ENCODE data around the gene SLC30A5.

The SLC30A5 gene

GRCh38 chr5:69049151-69049550, 44.7 kb upstream of the SLC30A5 start:
- no CpG with 5 or more reads among the region's 1 CpG for WGBS (ENCODE audit: extremely low coverage, insufficient coverage, insufficient read length)
- no peak overlapping the region for H3K4me2 ChIP-seq (ENCODE audit: low read length)

GRCh38 chr5:69049796-69050195, 44.0 kb upstream of the SLC30A5 start:
- Histone ChIP-seq H4K8ac (ENCODE audit: low read depth, low read length) (no peak overlapping the region), H3K79me2 (ENCODE audit: control insufficient read depth, insufficient read depth, low read length, poor library complexity) (no peaks in the 10 kb centered on the region), H3K4me2 (ENCODE audit: low read length) (no peak overlapping the region), H3K27me3 (ENCODE audit: insufficient read depth, low read length) (no peaks in the 10 kb centered on the region), H3K14ac (ENCODE audit: low read length) (no peak overlapping the region), H2AFZ (ENCODE audit: insufficient read depth, low read length, poor library complexity) (no peak overlapping the region), H3K23ac (ENCODE audit: low read length) (no peak overlapping the region), H2AK5ac (ENCODE audit: low read length) (no peak overlapping the region), H3K18ac (ENCODE audit: low read length) (no peak overlapping the region), H3K36me3 (ENCODE audit: control insufficient read depth in 1 of 2, insufficient read depth in 2 of 2, low read length in 2 of 2) (no peaks in the 10 kb centered on the region), H2BK5ac (ENCODE audit: low read depth, low read length, poor library complexity) (no peak overlapping the region), H3K4me3 (ENCODE audit: low read depth, low read length) (no peak overlapping the region), H3K4me1 (ENCODE audit: control insufficient read depth in 1 of 2, insufficient read depth in 2 of 2, low read length in 2 of 2) (peaks cover 0 to 2% of the 10 kb centered on the region in 2 experiments), H3K4ac (ENCODE audit: low read depth, low read length) (no peak overlapping the region), H3K27ac (ENCODE audit: low read depth, low read length) (no peak overlapping the region), H2BK120ac (ENCODE audit: insufficient read depth, low read length, poor library complexity) (no peak overlapping the region), H4K91ac (ENCODE audit: low read depth, low read length) (no peak overlapping the region), H3K9ac (ENCODE audit: low read length) (no peak overlapping the region), H3K9me3 (ENCODE audit: insufficient read depth, low read depth, low read length) (no peaks in the 10 kb centered on the region), H2BK12ac (ENCODE audit: low read length) (no peak overlapping the region), H3K79me1 (ENCODE audit: low read length) (peaks cover 2% of the 10 kb centered on the region), H4K12ac (ENCODE audit: low read depth, low read length) (no peak overlapping the region)
- no CpG with 5 or more reads among the region's 2 CpGs for WGBS (ENCODE audit: extremely low coverage, insufficient coverage, insufficient read length)
- no peak for DNase-seq

More at GRCh38 chr5:69049151-69049550, 44.7 kb upstream of the SLC30A5 start:
- Histone ChIP-seq H3K36me3 (ENCODE audit: control insufficient read depth in 1 of 2, insufficient read depth in 2 of 2, low read length in 2 of 2) (no peaks in the 10 kb centered on the region), H4K8ac (ENCODE audit: low read depth, low read length) (no peak overlapping the region), H3K18ac (ENCODE audit: low read length) (no peak overlapping the region), H3K4ac (ENCODE audit: low read depth, low read length) (no peak overlapping the region), H3K9ac (ENCODE audit: low read length) (no peak overlapping the region), H2BK12ac (ENCODE audit: low read length) (no peak overlapping the region), H2AFZ (ENCODE audit: insufficient read depth, low read length, poor library complexity) (no peak overlapping the region), H4K12ac (ENCODE audit: low read depth, low read length) (no peak overlapping the region), H3K4me1 (ENCODE audit: control insufficient read depth in 1 of 2, insufficient read depth in 2 of 2, low read length in 2 of 2) (peaks cover 0 to 2% of the 10 kb centered on the region in 2 experiments), H3K27me3 (ENCODE audit: insufficient read depth, low read length) (no peaks in the 10 kb centered on the region), H4K91ac (ENCODE audit: low read depth, low read length) (no peak overlapping the region), H3K23ac (ENCODE audit: low read length) (no peak overlapping the region), H2AK5ac (ENCODE audit: low read length) (no peak overlapping the region), H3K14ac (ENCODE audit: low read length) (no peak overlapping the region), H3K79me2 (ENCODE audit: control insufficient read depth, insufficient read depth, low read length, poor library complexity) (no peaks in the 10 kb centered on the region), H2BK5ac (ENCODE audit: low read depth, low read length, poor library complexity) (no peak overlapping the region), H3K79me1 (ENCODE audit: low read length) (peaks cover 2% of the 10 kb centered on the region), H3K27ac (ENCODE audit: low read depth, low read length) (no peak overlapping the region), H3K9me3 (ENCODE audit: insufficient read depth, low read depth, low read length) (no peaks in the 10 kb centered on the region), H2BK120ac (ENCODE audit: insufficient read depth, low read length, poor library complexity) (no peak overlapping the region), H3K4me3 (ENCODE audit: low read depth, low read length) (no peak overlapping the region)
- DNase-seq, result peak; percentile 4 to 68

GRCh38 chr5:69050214-69050613, 43.6 kb upstream of the SLC30A5 start:
- Histone ChIP-seq H3K27me3 (ENCODE audit: insufficient read depth, low read length) (no peaks in the 10 kb centered on the region), H3K23ac (ENCODE audit: low read length) (no peak overlapping the region), H3K36me3 (ENCODE audit: control insufficient read depth in 1 of 2, insufficient read depth in 2 of 2, low read length in 2 of 2) (no peaks in the 10 kb centered on the region), H3K79me1 (ENCODE audit: low read length) (peaks cover 2% of the 10 kb centered on the region), H3K9me3 (ENCODE audit: insufficient read depth, low read depth, low read length) (no peaks in the 10 kb centered on the region), H3K4me1 (ENCODE audit: control insufficient read depth in 1 of 2, insufficient read depth in 2 of 2, low read length in 2 of 2) (peaks cover 0 to 2% of the 10 kb centered on the region in 2 experiments), H3K9ac (ENCODE audit: low read length) (no peak overlapping the region), H3K4ac (ENCODE audit: low read depth, low read length) (no peak overlapping the region), H2BK5ac (ENCODE audit: low read depth, low read length, poor library complexity) (no peak overlapping the region), H3K4me3 (ENCODE audit: low read depth, low read length) (no peak overlapping the region), H3K14ac (ENCODE audit: low read length) (no peak overlapping the region), H3K4me2 (ENCODE audit: low read length) (no peak overlapping the region), H2BK120ac (ENCODE audit: insufficient read depth, low read length, poor library complexity) (no peak overlapping the region), H2BK12ac (ENCODE audit: low read length) (no peak overlapping the region), H3K18ac (ENCODE audit: low read length) (no peak overlapping the region), H4K91ac (ENCODE audit: low read depth, low read length) (no peak overlapping the region), H4K8ac (ENCODE audit: low read depth, low read length) (no peak overlapping the region), H4K12ac (ENCODE audit: low read depth, low read length) (no peak overlapping the region), H3K79me2 (ENCODE audit: control insufficient read depth, insufficient read depth, low read length, poor library complexity) (no peaks in the 10 kb centered on the region), H2AK5ac (ENCODE audit: low read length) (no peak overlapping the region), H2AFZ (ENCODE audit: insufficient read depth, low read length, poor library complexity) (no peak overlapping the region), H3K27ac (ENCODE audit: low read depth, low read length) (no peak overlapping the region)
- DNase-seq, result no peak
- no CpG with 5 or more reads among the region's 3 CpGs for WGBS (ENCODE audit: extremely low coverage, insufficient coverage, insufficient read length)

GRCh38 chr5:69052181-69052580, 41.6 kb upstream of the SLC30A5 start:
- H3K18ac ChIP-seq (ENCODE audit: low read length), result no peak overlapping the region
- H4K91ac ChIP-seq (ENCODE audit: low read depth, low read length), result no peak overlapping the region
- H3K4me2 ChIP-seq (ENCODE audit: low read length), result no peak overlapping the region
- H3K4me3 ChIP-seq (ENCODE audit: low read depth, low read length), result no peak overlapping the region
- H2AK5ac ChIP-seq (ENCODE audit: low read length), result no peak overlapping the region
- no peaks in the 10 kb centered on the region for H3K4me1 ChIP-seq (ENCODE audit: control insufficient read depth in 1 of 2, insufficient read depth in 2 of 2, low read length in 2 of 2)
- no peak overlapping the region for H2BK5ac ChIP-seq (ENCODE audit: low read depth, low read length, poor library complexity)
- no peak overlapping the region for H4K12ac ChIP-seq (ENCODE audit: low read depth, low read length)
- H2AFZ ChIP-seq (ENCODE audit: insufficient read depth, low read length, poor library complexity), result no peak overlapping the region
- no peak overlapping the region for H3K23ac ChIP-seq (ENCODE audit: low read length)
- H3K14ac ChIP-seq (ENCODE audit: low read length), result no peak overlapping the region
- no peaks in the 10 kb centered on the region for H3K79me2 ChIP-seq (ENCODE audit: control insufficient read depth, insufficient read depth, low read length, poor library complexity)
- H4K8ac ChIP-seq (ENCODE audit: low read depth, low read length), result no peak overlapping the region
- no peak overlapping the region for H2BK12ac ChIP-seq (ENCODE audit: low read length)
- no peak overlapping the region for H3K27ac ChIP-seq (ENCODE audit: low read depth, low read length)
- H3K36me3 ChIP-seq (ENCODE audit: control insufficient read depth in 1 of 2, insufficient read depth in 2 of 2, low read length in 2 of 2), result no peaks in the 10 kb centered on the region
- no peak for DNase-seq
- no peaks in the 10 kb centered on the region for H3K27me3 ChIP-seq (ENCODE audit: insufficient read depth, low read length)
- no peaks in the 10 kb centered on the region for H3K9me3 ChIP-seq (ENCODE audit: insufficient read depth, low read depth, low read length)
- no peak overlapping the region for H3K4ac ChIP-seq (ENCODE audit: low read depth, low read length)
- no peak overlapping the region for H3K9ac ChIP-seq (ENCODE audit: low read length)
- no peaks in the 10 kb centered on the region for H3K79me1 ChIP-seq (ENCODE audit: low read length)
- no CpG with 5 or more reads among the region's 6 CpGs for WGBS (ENCODE audit: extremely low coverage, insufficient coverage, insufficient read length)
- H2BK120ac ChIP-seq (ENCODE audit: insufficient read depth, low read length, poor library complexity), result no peak overlapping the region
